Fibroblast of skin of scalp (primary cell): Measurements from ENCODE around the gene GATM.
"Not testable (repeated sequence)": the region's sequence is repeated elsewhere in the genome, so short reads cannot be mapped to it uniquely, and the experiment has no call there.

Experiments
- DNase-seq: peaks from one replicate; pipeline ENCODE4 v3.0.0-alpha.2; 2013

Gene GATM

GRCh38 chr15:45351227-45351626 is 27.1 kb downstream of the GATM start:
- DNase-seq, result no peak

- DNase-seq, result no peak
Measured at GRCh38 chr15:45349623-45350022, 28.7 kb downstream of the GATM start.

GRCh38 chr15:45347989-45348388 is 30.4 kb downstream of the GATM start:
- no peak for DNase-seq

GRCh38 chr15:45347033-45347432 is 31.3 kb downstream of the GATM start:
- no peak for DNase-seq

- DNase-seq, result no peak
Measured at GRCh38 chr15:45346381-45346780, 32.0 kb downstream of the GATM start.

GRCh38 chr15:45343258-45343860 is 35.0 kb downstream of the GATM start:
- DNase-seq, result no peak

GRCh38 chr15:45341790-45342189 is 36.6 kb downstream of the GATM start:
- no peak for DNase-seq

GRCh38 chr15:45340429-45340828 is 37.9 kb downstream of the GATM start:
- DNase-seq, result no peak

- DNase-seq, result no peak
Measured at GRCh38 chr15:45338417-45338816, 39.9 kb downstream of the GATM start.

- no peak for DNase-seq
Measured at GRCh38 chr15:45337224-45337623, 41.1 kb downstream of the GATM start.

GRCh38 chr15:45333550-45333949 is 44.8 kb downstream of the GATM start:
- peak; percentile 67 for DNase-seq

- DNase-seq, result no peak
Measured at GRCh38 chr15:45332694-45333093, 45.6 kb downstream of the GATM start.

- DNase-seq, result peak; percentile 21
Measured at GRCh38 chr15:45331972-45332371, 46.4 kb downstream of the GATM start.

GRCh38 chr15:45328663-45329062 is 49.7 kb downstream of the GATM start:
- DNase-seq, result no peak

GRCh38 chr15:45326741-45327140 is 51.6 kb downstream of the GATM start:
- no peak for DNase-seq

GRCh38 chr15:45326280-45326679 is 52.1 kb downstream of the GATM start:
- DNase-seq, result no peak

- DNase-seq, result no peak
Measured at GRCh38 chr15:45320581-45321205, 57.7 kb downstream of the GATM start.

GRCh38 chr15:45319472-45320214 is 58.7 kb downstream of the GATM start:
- no peak for DNase-seq

GRCh38 chr15:45314960-45315359 is 63.4 kb downstream of the GATM start:
- DNase-seq, result peak; percentile 24

GRCh38 chr15:45314117-45314516 is 64.2 kb downstream of the GATM start:
- DNase-seq, result not testable (repeated sequence)
